KMS-11 (cell line): Measurements from ENCODE around the gene SCN3B.

Experiments
- H2AFZ ChIP-seq: fragments of 200-600 bp; sonication (generic); 2 replicates; pipeline ENCODE4 v1.6.1; 2016; ENCODE audit warnings: antibody characterized with exemption, mixed run types, low read depth
- H3K27ac ChIP-seq: fragments of 200-600 bp; sonication (generic); 2 replicates; pipeline ENCODE4 v1.6.1; 2016; ENCODE audit warnings: mild to moderate bottlenecking, mixed run types
- H3K27me3 ChIP-seq: fragments of 200-600 bp; sonication (generic); 2 replicates; pipeline ENCODE4 v1.6.1; 2017; ENCODE audit warnings: mild to moderate bottlenecking, low read depth, mixed run types, moderate library complexity; ENCODE audit not compliant: insufficient read depth
- H3K36me3 ChIP-seq: fragments of 200-600 bp; sonication (generic); 2 replicates; pipeline ENCODE4 v1.6.1; 2017; ENCODE audit warnings: mild to moderate bottlenecking, mixed run types; ENCODE audit not compliant: insufficient read depth
- H3K4me1 ChIP-seq: fragments of 200-600 bp; sonication (generic); 2 replicates; pipeline ENCODE4 v1.6.1; 2016; ENCODE audit warnings: mild to moderate bottlenecking, low read depth, mixed run types; ENCODE audit not compliant: poor library complexity, severe bottlenecking
- H3K4me2 ChIP-seq: fragments of 200-600 bp; sonication (generic); 2 replicates; pipeline ENCODE4 v1.7.0; 2016; ENCODE audit warnings: mild to moderate bottlenecking, mixed run types
- H3K4me3 ChIP-seq: fragments of 200-600 bp; sonication (generic); IDR thresholded peaks from 2 replicates; pipeline ENCODE4 v1.6.1; 2017; ENCODE audit warnings: low read depth, low read length, mixed read lengths; ENCODE audit not compliant: insufficient read depth
- H3K79me2 ChIP-seq: fragments of 200-600 bp; sonication (generic); 2 replicates; pipeline ENCODE4 v1.6.1; 2016; ENCODE audit warnings: low read depth, mixed run types; ENCODE audit not compliant: insufficient read depth
- H3K9ac ChIP-seq: fragments of 200-600 bp; sonication (generic); 2 replicates; pipeline ENCODE4 v1.6.1; 2016; ENCODE audit warnings: mild to moderate bottlenecking, mixed run types
- H4K20me1 ChIP-seq: fragments of 200-600 bp; sonication (generic); 2 replicates; pipeline ENCODE4 v1.6.1; 2016; ENCODE audit warnings: mild to moderate bottlenecking, mixed run types; ENCODE audit not compliant: insufficient read depth
- CTCF ChIP-seq: fragments of 200-600 bp; sonication (generic); conservative IDR thresholded peaks from 2 replicates; pipeline ENCODE4 v1.6.1; 2017; ENCODE audit warnings: low read depth, mild to moderate bottlenecking, antibody characterized with exemption, low read length, moderate library complexity, mixed read lengths

The SCN3B gene

GRCh38 chr11:123587559-123587958 is 66.9 kb downstream of the SCN3B start:
- no peak overlapping the region for H2AFZ ChIP-seq
- no peak for TF ChIP-seq CTCF
- H3K4me2 ChIP-seq: no peak overlapping the region
- no peaks in the 10 kb centered on the region for H3K4me1 ChIP-seq
- no peaks in the 10 kb centered on the region for H4K20me1 ChIP-seq
- no peak overlapping the region for H3K4me3 ChIP-seq
- no peaks in the 10 kb centered on the region for H3K27me3 ChIP-seq
- H3K9ac ChIP-seq: no peak overlapping the region
- no peak overlapping the region for H3K27ac ChIP-seq
- H3K79me2 ChIP-seq: no peaks in the 10 kb centered on the region
- H3K36me3 ChIP-seq: no peaks in the 10 kb centered on the region

- H2AFZ ChIP-seq: no peak overlapping the region
- no peaks in the 10 kb centered on the region for H3K27me3 ChIP-seq
- no peaks in the 10 kb centered on the region for H3K36me3 ChIP-seq
- H3K4me3 ChIP-seq: no peak overlapping the region
- H3K27ac ChIP-seq: no peak overlapping the region
- TF ChIP-seq CTCF: no peak
- H3K9ac ChIP-seq: no peak overlapping the region
- H3K4me1 ChIP-seq: no peaks in the 10 kb centered on the region
- no peaks in the 10 kb centered on the region for H3K79me2 ChIP-seq
- no peak overlapping the region for H3K4me2 ChIP-seq
- H4K20me1 ChIP-seq: no peaks in the 10 kb centered on the region
These were observed 67.4 kb downstream of the SCN3B start for GRCh38 chr11:123587044-123587443.

- H3K27ac ChIP-seq: no peak overlapping the region
- H3K4me1 ChIP-seq: no peaks in the 10 kb centered on the region
- no peaks in the 10 kb centered on the region for H3K79me2 ChIP-seq
- H4K20me1 ChIP-seq: no peaks in the 10 kb centered on the region
- H3K4me2 ChIP-seq: no peak overlapping the region
- TF ChIP-seq CTCF: no peak
- no peak overlapping the region for H2AFZ ChIP-seq
- H3K9ac ChIP-seq: no peak overlapping the region
- H3K4me3 ChIP-seq: no peak overlapping the region
- H3K36me3 ChIP-seq: no peaks in the 10 kb centered on the region
- H3K27me3 ChIP-seq: no peaks in the 10 kb centered on the region
These were observed 67.9 kb downstream of the SCN3B start for GRCh38 chr11:123586568-123586967.

GRCh38 chr11:123585706-123586105 is 68.7 kb downstream of the SCN3B start:
- Histone ChIP-seq H3K9ac (no peak overlapping the region), H3K27ac (no peak overlapping the region), H2AFZ (no peak overlapping the region), H3K4me2 (no peak overlapping the region), H3K4me3 (no peak overlapping the region), H3K79me2 (no peaks in the 10 kb centered on the region), H3K4me1 (no peaks in the 10 kb centered on the region), H3K27me3 (no peaks in the 10 kb centered on the region), H3K36me3 (no peaks in the 10 kb centered on the region), H4K20me1 (no peaks in the 10 kb centered on the region)
- no peak for TF ChIP-seq CTCF

GRCh38 chr11:123585206-123585605 is 69.2 kb downstream of the SCN3B start:
- Histone ChIP-seq H3K4me1 (no peaks in the 10 kb centered on the region), H3K4me2 (no peak overlapping the region), H3K27ac (no peak overlapping the region), H3K27me3 (no peaks in the 10 kb centered on the region), H3K4me3 (no peak overlapping the region), H2AFZ (no peak overlapping the region), H3K36me3 (no peaks in the 10 kb centered on the region), H3K9ac (no peak overlapping the region), H4K20me1 (no peaks in the 10 kb centered on the region), H3K79me2 (no peaks in the 10 kb centered on the region)
- no peak for TF ChIP-seq CTCF
